Smooth muscle cell (in vitro differentiated cells): Measurements from ENCODE around the gene ZNF416. TPM values are rescaled to one million over a fixed set of nuclear protein-coding genes. Genes with fewer than 3 reads are reported as not detected.

Source experiments
- DNase-seq: peaks from one replicate; lab custom pipeline; 2025; ENCODE audit not compliant: unreplicated experiment; lab: John Stamatoyannopoulos, UW
- H2AFZ ChIP-seq: fragments of 200-600 bp; sonication (generic); 2 replicates; pipeline ENCODE4 v1.6.0; 2016; ENCODE audit warnings: antibody characterized with exemption, low read depth, mild to moderate bottlenecking
- H3F3A ChIP-seq: fragments of 200-600 bp; sonication (generic); 2 replicates; pipeline ENCODE4 v1.6.0; 2017; ENCODE audit warnings: antibody characterized with exemption, low read depth
- H3K27ac ChIP-seq: fragments of 200-600 bp; sonication (generic); 2 replicates; pipeline ENCODE4 v1.5.1; 2016; ENCODE audit warnings: low read depth, mild to moderate bottlenecking
- H3K27me3 ChIP-seq: fragments of 200-600 bp; sonication (generic); 2 replicates; pipeline ENCODE4 v1.6.1; 2016; ENCODE audit warnings: low read depth, mild to moderate bottlenecking
- H3K36me3 ChIP-seq: fragments of 200-600 bp; sonication (generic); 2 replicates; pipeline ENCODE4 v1.5.1; 2016; ENCODE audit warnings: low read depth
- H3K4me1 ChIP-seq: fragments of 200-600 bp; sonication (generic); 2 replicates; pipeline ENCODE4 v1.5.1; 2016; ENCODE audit warnings: low read depth
- H3K4me2 ChIP-seq: fragments of 200-600 bp; sonication (generic); 2 replicates; pipeline ENCODE4 v1.6.0; 2016; ENCODE audit warnings: mild to moderate bottlenecking
- H3K4me3 ChIP-seq: fragments of 200-600 bp; sonication (generic); 2 replicates; pipeline ENCODE4 v1.5.1; 2016; ENCODE audit warnings: mild to moderate bottlenecking
- H3K79me2 ChIP-seq: fragments of 200-600 bp; sonication (generic); 2 replicates; pipeline ENCODE4 v1.6.0; 2016; ENCODE audit warnings: low read depth, mild to moderate bottlenecking
- H3K9ac ChIP-seq: fragments of 200-600 bp; sonication (generic); 2 replicates; pipeline ENCODE4 v1.6.0; 2016; ENCODE audit warnings: low read depth
- H3K9me3 ChIP-seq: fragments of 200-600 bp; sonication (generic); replicated peaks from 2 replicates; pipeline ENCODE4 v1.5.1; 2016; ENCODE audit warnings: low read depth
- H4K20me1 ChIP-seq: fragments of 200-600 bp; sonication (generic); 2 replicates; pipeline ENCODE4 v1.6.0; 2016; ENCODE audit warnings: low read depth
- CTCF ChIP-seq: fragments of 200-600 bp; sonication (generic); IDR thresholded peaks from 2 replicates; pipeline ENCODE4 v1.5.1; 2017; ENCODE audit warnings: borderline replicate concordance, mild to moderate bottlenecking, antibody characterized with exemption; ENCODE audit not compliant: insufficient read depth, poor library complexity, severe bottlenecking
- WGBS: methylation state at CpG from one replicate; pipeline ENCODE4 v1.1.7; 2016; ENCODE audit warnings: low lambda C conversion rate; 5-methylcytosine and 5-hydroxymethylcytosine counted together
- polyA plus RNA-seq: library from polyadenylated mRNA; unstranded; fragments of >200 nt; fragmentation: Nextera tagmentation; extraction: Ambion mirVana; gene quantifications from 2 replicates; pipeline ENCODE4 v1.2.1, GENCODE V29; 2016
- total RNA-seq: library from RNA; depleted of rRNA; stranded (reverse); fragments of >200 nt; gene quantifications from 2 replicates; pipeline ENCODE4 v1.2.3, GENCODE V29; 2014

ZNF416 gene
- total and polyA plus RNA-seq, 2 experiments from 2014 or later = 3.6 to 6.6 TPM

- peaks cover 7% of the 10 kb centered on the region for H3K4me1 ChIP-seq
- peak overlapping the region; percentile 66 for H3K9ac ChIP-seq
- H4K20me1 ChIP-seq = no peaks in the 10 kb centered on the region
- WGBS = 47% methylated on average over 6 of the region's 6 CpGs
- peaks cover 21% of the 10 kb centered on the region for H3K79me2 ChIP-seq
- H3K4me2 ChIP-seq = peak overlapping the region; percentile 89
- H3K27me3 ChIP-seq = no peaks in the 10 kb centered on the region
- no peak overlapping the region for H2AFZ ChIP-seq
- DNase-seq = no peak
- peak overlapping the region; percentile 80 for H3K4me3 ChIP-seq
- peaks cover 13% of the 10 kb centered on the region for H3K9me3 ChIP-seq
- no peak overlapping the region for H3K27ac ChIP-seq
- TF ChIP-seq CTCF = no peak
- no peaks in the 10 kb centered on the region for H3F3A ChIP-seq
- peaks cover 20% of the 10 kb centered on the region for H3K36me3 ChIP-seq
Observed at GRCh38 chr19:57558525-57558924, 20.2 kb downstream of the ZNF416 start.

- Histone ChIP-seq H3K27me3 (no peaks in the 10 kb centered on the region), H3K4me3 (no peak overlapping the region), H3F3A (no peaks in the 10 kb centered on the region), H3K9me3 (peaks cover 12% of the 10 kb centered on the region), H3K79me2 (peaks cover 21% of the 10 kb centered on the region), H3K4me2 (peak overlapping the region; percentile 89), H4K20me1 (no peaks in the 10 kb centered on the region), H3K36me3 (peaks cover 27% of the 10 kb centered on the region), H3K27ac (no peak overlapping the region), H3K4me1 (peaks cover 7% of the 10 kb centered on the region), H3K9ac (no peak overlapping the region), H2AFZ (no peak overlapping the region)
- WGBS = 94% methylated on average over 5 of the region's 5 CpGs
- TF ChIP-seq CTCF = no peak
- DNase-seq = no peak
Observed at GRCh38 chr19:57557659-57558058, 21.1 kb downstream of the ZNF416 start.

- no peak overlapping the region for H3K27ac ChIP-seq
- H3K9me3 ChIP-seq = peaks cover 18% of the 10 kb centered on the region
- no peaks in the 10 kb centered on the region for H4K20me1 ChIP-seq
- H3K9ac ChIP-seq = no peak overlapping the region
- H3K4me2 ChIP-seq = no peak overlapping the region
- WGBS = 98% methylated on average over 2 of the region's 2 CpGs
- no peak for TF ChIP-seq CTCF
- H3K27me3 ChIP-seq = no peaks in the 10 kb centered on the region
- peaks cover 78% of the 10 kb centered on the region for H3K36me3 ChIP-seq
- H3K79me2 ChIP-seq = peaks cover under 1% of the 10 kb centered on the region
- no peaks in the 10 kb centered on the region for H3K4me1 ChIP-seq
- H3F3A ChIP-seq = no peaks in the 10 kb centered on the region
- no peak overlapping the region for H3K4me3 ChIP-seq
- DNase-seq = no peak
- H2AFZ ChIP-seq = no peak overlapping the region
Observed at GRCh38 chr19:57552432-57552831, 26.3 kb downstream of the ZNF416 start.

- no peak overlapping the region for H3K27ac ChIP-seq
- peaks cover 68% of the 10 kb centered on the region for H3K9me3 ChIP-seq
- peaks cover 99% of the 10 kb centered on the region for H3K36me3 ChIP-seq
- H3F3A ChIP-seq = no peaks in the 10 kb centered on the region
- H3K27me3 ChIP-seq = no peaks in the 10 kb centered on the region
- no peak overlapping the region for H3K4me2 ChIP-seq
- no peaks in the 10 kb centered on the region for H3K79me2 ChIP-seq
- no peaks in the 10 kb centered on the region for H3K4me1 ChIP-seq
- WGBS = 96% methylated on average over 1 of the region's 1 CpG
- no peak overlapping the region for H3K9ac ChIP-seq
- no peak overlapping the region for H2AFZ ChIP-seq
- H3K4me3 ChIP-seq = peak overlapping the region; percentile 5
- DNase-seq = no peak
- no peaks in the 10 kb centered on the region for H4K20me1 ChIP-seq
- TF ChIP-seq CTCF = no peak
Observed at GRCh38 chr19:57546513-57546912, 32.2 kb downstream of the ZNF416 start.
